Activated CD4-positive, alpha-beta T cell treated with anti-CD3 and anti-CD28 coated beads for 36 hours (primary cell): Measurements from ENCODE around the gene SLAMF9. TPM values are rescaled to one million over a fixed set of nuclear protein-coding genes. Genes with fewer than 3 reads are reported as not detected.

Experiments
- ATAC-seq: fragments of 200-7000 bp; cut with Tn5 transposase; one replicate; pipeline ENCODE4 v1.10.0; 2021; ENCODE audit warnings: mild to moderate bottlenecking, moderate library complexity
- CTCF ChIA-PET: fragments of 350-600 bp; sonication (Branson Sonifier 250); formaldehyde crosslinking; loops from one replicate; lab custom pipeline; 2021; ENCODE audit warnings: antibody characterized with exemption; lab: Charles Lee
- POLR2A ChIA-PET: fragments of 350-600 bp; sonication (Branson Sonifier 250); formaldehyde crosslinking; loops from one replicate; lab custom pipeline; 2021; ENCODE audit warnings: antibody characterized with exemption, inconsistent platforms; lab: Charles Lee
- DNase-seq: peaks from one replicate; pipeline ENCODE4 v3.0.0-alpha.2; 2020
- H3K27ac Mint-ChIP-seq: one replicate; pipeline ENCODE4 v1.8.0; 2021; ENCODE audit warnings: mixed read lengths
- H3K27me3 Mint-ChIP-seq: one replicate; pipeline ENCODE4 v1.8.0; 2021; ENCODE audit warnings: mixed read lengths
- H3K36me3 Mint-ChIP-seq: one replicate; pipeline ENCODE4 v1.8.0; 2021; ENCODE audit warnings: low read depth, mixed read lengths
- H3K4me1 Mint-ChIP-seq: one replicate; pipeline ENCODE4 v1.8.0; 2021; ENCODE audit warnings: mixed read lengths
- H3K4me3 Mint-ChIP-seq: one replicate; pipeline ENCODE4 v1.8.0; 2021; ENCODE audit warnings: mild to moderate bottlenecking, moderate library complexity, mixed read lengths
- H3K9me3 Mint-ChIP-seq: one replicate; pipeline ENCODE4 v1.8.0; 2021; ENCODE audit warnings: low read depth, mixed read lengths
- intact Hi-C, 2 experiments: fragments of 100-400 bp; cut with DNase I in 1 of 2; cut with micrococcal nuclease in 1 of 2; formaldehyde crosslinking; loops; one replicate each; pipeline versions ENCODE4 v1.14.2 to v1.15.1; 2022 to 2024; cut with DNase I, micrococcal nuclease
- total RNA-seq, 2 experiments: library from RNA; stranded (reverse); gene quantifications; one replicate each; pipeline ENCODE4 v1.2.3, GENCODE V29; 2021

Gene SLAMF9
- total RNA-seq, 2 experiments from 2014 or later: not detected

- no peak for DNase-seq
- H3K9me3 Mint-ChIP-seq: no peaks in the 10 kb centered on the region
- peaks cover 4% of the 10 kb centered on the region for H3K27me3 Mint-ChIP-seq
- peaks cover 5% of the 10 kb centered on the region for H3K4me1 Mint-ChIP-seq
- H3K36me3 Mint-ChIP-seq: no peaks in the 10 kb centered on the region
- intact Hi-C loops: no loop called here
- CTCF ChIA-PET: interaction anchor here (0.5 to 12.5 kb wide), 4 partner anchors 14 to 135 kb away, joined by 3 to 237 read pairs (median 4); no protein-coding TSS in a partner anchor
- H3K27ac Mint-ChIP-seq: no peak overlapping the region
- no peak for ATAC-seq
- H3K4me3 Mint-ChIP-seq: no peak overlapping the region
- POLR2A ChIA-PET: interaction anchor here (1.0 kb wide), 1 partner anchor 9 kb away, joined by 3 read pairs; no protein-coding TSS in a partner anchor
Measured at GRCh38 chr1:159932296-159933285, 21.4 kb downstream of the SLAMF9 start.

- H3K27me3 Mint-ChIP-seq: peaks cover 4% of the 10 kb centered on the region
- intact Hi-C loops: no loop called here
- H3K36me3 Mint-ChIP-seq: no peaks in the 10 kb centered on the region
- H3K9me3 Mint-ChIP-seq: no peaks in the 10 kb centered on the region
- ChIA-PET CTCF (interaction anchor here (0.5 to 12.5 kb wide), 2 partner anchors 73 to 115 kb away, joined by 4 to 237 read pairs; no protein-coding TSS in a partner anchor), POLR2A (no interaction called here)
- DNase-seq: no peak
- ATAC-seq: no peak
- H3K4me3 Mint-ChIP-seq: no peak overlapping the region
- H3K27ac Mint-ChIP-seq: no peak overlapping the region
- peaks cover 5% of the 10 kb centered on the region for H3K4me1 Mint-ChIP-seq
Measured at GRCh38 chr1:159931795-159932173, 22.3 kb downstream of the SLAMF9 start.

GRCh38 chr1:159931101-159931794, 22.8 kb downstream of the SLAMF9 start:
- Mint-ChIP-seq H3K36me3 (no peaks in the 10 kb centered on the region), H3K4me3 (no peak overlapping the region), H3K27ac (no peak overlapping the region), H3K9me3 (no peaks in the 10 kb centered on the region), H3K27me3 (peaks cover 4% of the 10 kb centered on the region), H3K4me1 (peaks cover 2% of the 10 kb centered on the region)
- ChIA-PET CTCF (interaction anchor here (0.6 to 12.5 kb wide), 3 partner anchors 7 to 459 kb away, joined by 3 to 237 read pairs (median 3); no protein-coding TSS in a partner anchor), POLR2A (no interaction called here)
- no peak for DNase-seq
- intact Hi-C loops: no loop called here
- ATAC-seq: no peak

GRCh38 chr1:159930634-159931033, 23.4 kb downstream of the SLAMF9 start:
- peaks cover 4% of the 10 kb centered on the region for H3K27me3 Mint-ChIP-seq
- no peak for ATAC-seq
- POLR2A ChIA-PET: no interaction called here
- no peaks in the 10 kb centered on the region for H3K36me3 Mint-ChIP-seq
- CTCF ChIA-PET: interaction anchor here (0.6 to 12.5 kb wide), 4 partner anchors 8 to 459 kb away, joined by 3 to 237 read pairs (median 3); no protein-coding TSS in a partner anchor
- H3K4me3 Mint-ChIP-seq: no peak overlapping the region
- intact Hi-C loops: no loop called here
- peaks cover 6% of the 10 kb centered on the region for H3K4me1 Mint-ChIP-seq
- H3K27ac Mint-ChIP-seq: no peak overlapping the region
- H3K9me3 Mint-ChIP-seq: no peaks in the 10 kb centered on the region
- no peak for DNase-seq

GRCh38 chr1:159930216-159930615, 23.8 kb downstream of the SLAMF9 start:
- ATAC-seq (no peak), DNase-seq (no peak)
- intact Hi-C loops: no loop called here
- Mint-ChIP-seq H3K36me3 (peaks cover 1% of the 10 kb centered on the region), H3K4me3 (no peak overlapping the region), H3K27ac (no peak overlapping the region), H3K9me3 (no peaks in the 10 kb centered on the region), H3K27me3 (peaks cover 2% of the 10 kb centered on the region), H3K4me1 (peaks cover 6% of the 10 kb centered on the region)
- POLR2A ChIA-PET: no interaction called here
- CTCF ChIA-PET: interaction anchor here (0.6 to 12.5 kb wide), 4 partner anchors 8 to 458 kb away, joined by 3 to 237 read pairs (median 3); no protein-coding TSS in a partner anchor

- H3K9me3 Mint-ChIP-seq: no peaks in the 10 kb centered on the region
- DNase-seq (no peak), ATAC-seq (no peak)
- no peaks in the 10 kb centered on the region for H3K27me3 Mint-ChIP-seq
- peaks cover 6% of the 10 kb centered on the region for H3K4me1 Mint-ChIP-seq
- intact Hi-C loops: loop anchor here in 1 of 2 experiments (10.0 kb wide), 3 partner anchors 275 to 1465 kb away; partner anchors contain the start of genes AIM2 and PEA15
- peaks cover 2% of the 10 kb centered on the region for H3K36me3 Mint-ChIP-seq
- POLR2A ChIA-PET: no interaction called here
- H3K4me3 Mint-ChIP-seq: no peak overlapping the region
- CTCF ChIA-PET: interaction anchor here (0.6 to 12.5 kb wide), 3 partner anchors 9 to 158 kb away, joined by 3 to 237 read pairs (median 3); no protein-coding TSS in a partner anchor
- no peak overlapping the region for H3K27ac Mint-ChIP-seq
Measured at GRCh38 chr1:159929155-159930051, 24.6 kb downstream of the SLAMF9 start.

DNA sequence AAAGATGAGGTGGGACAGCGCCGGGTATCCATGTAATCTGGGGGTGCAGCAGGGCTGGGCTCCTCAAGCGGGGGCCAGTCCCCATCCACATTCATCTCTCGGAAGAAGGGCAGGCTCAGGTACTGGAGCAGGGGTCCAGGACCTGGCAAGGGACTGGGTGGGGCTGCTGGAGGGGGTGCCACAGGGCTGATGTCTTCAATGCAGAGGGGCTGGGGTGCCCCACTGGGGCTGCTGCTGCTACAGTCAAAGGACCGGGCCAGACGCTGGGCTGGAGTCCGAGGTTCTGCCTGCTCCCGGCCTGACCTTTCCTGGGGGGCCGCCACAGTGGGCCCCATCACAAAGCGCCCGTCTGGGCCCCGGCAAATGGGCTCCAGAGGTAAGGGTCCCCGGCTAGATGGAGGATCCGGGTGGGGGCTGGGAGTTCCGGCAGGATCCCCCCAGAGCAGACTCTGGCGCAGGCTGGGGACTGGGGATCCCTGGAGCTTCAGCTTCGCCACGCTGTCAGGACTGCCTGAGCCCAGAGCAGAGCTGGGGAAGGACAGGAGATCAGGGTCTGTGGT, 25.5 kb downstream of the SLAMF9 start:
- Mint-ChIP-seq H3K27me3 (no peaks in the 10 kb centered on the region), H3K9me3 (no peaks in the 10 kb centered on the region), H3K27ac (no peak overlapping the region), H3K36me3 (peaks cover 10% of the 10 kb centered on the region), H3K4me3 (no peak overlapping the region), H3K4me1 (peaks cover 6% of the 10 kb centered on the region)
- ATAC-seq (no peak), DNase-seq (no peak)
- POLR2A ChIA-PET: no interaction called here
- CTCF ChIA-PET: no interaction called here
- intact Hi-C loops: loop anchor here in 1 of 2 experiments (10.0 kb wide), 3 partner anchors 276 to 1466 kb away; partner anchors contain the start of genes AIM2 and PEA15

DNA sequence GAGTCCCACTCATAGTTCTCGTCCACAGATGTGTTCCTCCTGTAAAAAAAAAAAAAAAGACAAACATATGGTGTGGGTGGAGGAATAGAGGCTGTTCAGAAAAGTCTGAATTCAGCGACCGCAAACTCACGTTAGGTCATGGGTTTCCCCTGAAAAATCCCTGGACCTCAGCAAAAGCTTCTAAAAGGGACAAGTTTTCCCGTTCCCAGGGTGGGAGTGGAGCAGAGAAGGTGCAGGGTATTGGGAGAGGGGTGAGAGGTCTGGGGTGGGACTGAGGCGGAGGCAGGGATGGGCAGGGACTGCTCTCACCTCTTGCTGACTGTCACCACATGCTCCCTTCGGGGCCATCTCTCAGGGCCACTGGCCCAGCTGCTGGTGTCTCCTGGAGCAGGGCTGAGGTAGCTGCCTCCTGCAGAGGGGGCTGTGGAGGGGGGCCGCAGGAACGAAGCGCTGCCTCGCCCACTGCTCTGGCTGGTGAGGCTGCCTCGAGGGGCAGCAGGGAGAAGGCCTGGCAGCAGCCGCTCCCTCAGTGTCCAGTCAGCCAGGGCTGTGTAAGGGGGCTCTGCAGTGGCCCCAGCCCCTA, 26.1 kb downstream of the SLAMF9 start:
- Mint-ChIP-seq H3K27ac (no peak overlapping the region), H3K4me3 (no peak overlapping the region), H3K4me1 (peaks cover 12% of the 10 kb centered on the region), H3K9me3 (no peaks in the 10 kb centered on the region), H3K36me3 (peaks cover 16% of the 10 kb centered on the region), H3K27me3 (no peaks in the 10 kb centered on the region)
- DNase-seq (no peak), ATAC-seq (no peak)
- CTCF ChIA-PET: interaction anchor here (1.0 kb wide), 1 partner anchor 8 kb away, joined by 7 read pairs; no protein-coding TSS in a partner anchor
- intact Hi-C loops: loop anchor here in 1 of 2 experiments (10.0 kb wide), 3 partner anchors 277 to 1467 kb away; partner anchors contain the start of genes AIM2 and PEA15
- POLR2A ChIA-PET: interaction anchor here (0.6 kb wide), 1 partner anchor 11 kb away, joined by 3 read pairs; no protein-coding TSS in a partner anchor

DNA sequence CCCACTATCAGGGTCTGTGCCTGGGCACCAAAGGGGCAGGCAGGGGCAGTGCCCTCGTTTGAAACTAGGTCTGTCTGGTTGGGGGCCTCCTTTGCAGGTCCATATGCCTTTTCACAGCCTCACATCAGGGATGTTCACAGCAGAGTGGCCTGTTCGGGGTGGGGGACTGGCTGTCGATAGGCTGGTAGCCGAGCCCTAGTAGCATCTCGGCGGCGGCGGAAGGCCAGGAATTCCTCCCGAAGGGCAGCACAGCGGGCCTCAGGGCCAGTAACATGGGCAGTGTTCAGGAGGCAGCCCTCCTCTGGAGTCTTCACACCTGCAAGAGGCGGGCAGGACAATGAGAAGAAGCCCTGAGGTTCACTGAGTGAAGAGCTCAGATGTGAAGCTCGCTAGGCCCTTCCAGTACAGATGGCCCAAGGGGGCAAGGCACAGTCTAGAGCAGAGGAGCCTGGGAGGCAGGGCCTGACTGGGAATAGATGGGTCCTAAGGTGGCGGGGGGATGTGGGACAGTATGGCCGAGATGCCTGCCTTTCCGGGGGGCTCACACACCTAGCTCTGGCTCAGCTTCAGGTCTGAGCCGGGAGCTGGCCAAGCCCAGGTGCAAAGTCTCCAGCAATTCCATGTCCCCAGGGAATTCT, 26.7 kb downstream of the SLAMF9 start:
- Mint-ChIP-seq H3K27ac (peak overlapping the region; percentile 49), H3K4me3 (no peak overlapping the region), H3K36me3 (peaks cover 19% of the 10 kb centered on the region), H3K9me3 (no peaks in the 10 kb centered on the region), H3K4me1 (peaks cover 18% of the 10 kb centered on the region), H3K27me3 (no peaks in the 10 kb centered on the region)
- DNase-seq: no peak
- ChIA-PET CTCF (interaction anchor here (1.0 kb wide), 1 partner anchor 9 kb away, joined by 7 read pairs; no protein-coding TSS in a partner anchor), POLR2A (interaction anchor here (0.6 kb wide), 1 partner anchor 12 kb away, joined by 3 read pairs; no protein-coding TSS in a partner anchor)
- intact Hi-C loops: loop anchor here in 1 of 2 experiments (10.0 kb wide), 3 partner anchors 277 to 1467 kb away; partner anchors contain the start of genes AIM2 and PEA15
- ATAC-seq: no peak
